OCI-LY1 (cell line): Measurements from ENCODE around the gene CCPG1.
"Not testable (repeated sequence)": the region's sequence is repeated elsewhere in the genome, so short reads cannot be mapped to it uniquely, and the experiment has no call there.

Source experiments
- CTCF ChIP-seq: fragments of 200-600 bp; sonication (generic), shearing (Covaris generic); IDR thresholded peaks from 2 replicates; pipeline ENCODE4 v1.5.1; 2017; ENCODE audit warnings: mild to moderate bottlenecking, antibody characterized with exemption, low read length, moderate library complexity, mixed read lengths
- EZH2 ChIP-seq: fragments of 200-600 bp; sonication (generic), shearing (Covaris generic); IDR thresholded peaks from 2 replicates; pipeline ENCODE4 v1.8.0; 2017; ENCODE audit warnings: borderline replicate concordance, mixed run types, mild to moderate bottlenecking, antibody characterized with exemption, low read length, moderate library complexity, mixed read lengths

GRCh38 chr15:55446379-55447029 is 38.3 kb upstream of the CCPG1 start:
- not testable (repeated sequence) for TF ChIP-seq CTCF, EZH2
